Measurements from ENCODE around the gene MICAL3. TPM values are rescaled to one million over a fixed set of nuclear protein-coding genes. Genes with fewer than 3 reads are reported as not detected.

The MICAL3 gene
- total RNA-seq, 3 donors from 2014 or later (not counting 1 experiment from before 2014, with no cell fraction given) = 17.1 to 36.3 (median 34.3) TPM

DNA sequence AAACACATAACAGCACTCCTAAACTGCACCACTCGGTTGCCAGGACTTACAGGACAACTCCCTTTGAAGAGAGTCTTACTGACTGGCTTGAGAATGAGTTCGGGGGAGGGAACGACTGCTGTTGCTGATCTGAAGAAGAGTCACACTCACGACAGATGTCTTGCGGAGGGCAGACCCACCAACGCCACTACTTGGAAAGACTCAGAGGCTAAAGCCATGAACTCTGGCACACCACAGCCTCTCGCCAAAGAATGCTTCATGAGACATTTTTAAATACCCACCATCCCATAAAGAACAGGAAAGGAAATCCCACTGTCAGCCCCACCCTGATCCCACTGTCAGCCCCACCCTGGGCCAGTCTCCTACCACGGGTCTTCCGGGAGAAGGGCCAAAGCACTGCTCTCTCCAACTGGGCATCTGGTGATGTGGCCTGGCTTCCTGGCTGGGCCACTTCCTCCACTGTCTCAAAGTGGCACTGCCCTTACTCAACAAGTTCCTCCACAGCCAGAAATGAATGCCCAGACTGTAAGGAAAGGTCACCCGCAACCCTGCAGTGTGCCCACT, 73.6 kb downstream of the MICAL3 start:
- WGBS (ENCODE audit: insufficient coverage) = 87% methylated on average over 10 of the region's 10 CpGs
- Histone ChIP-seq H3K9me3 (ENCODE audit: control insufficient read depth, insufficient read depth, low read length) (no peaks in the 10 kb centered on the region), H3K4me3 (ENCODE audit: low read length) (no peak overlapping the region), H3K36me3 (ENCODE audit: control insufficient read depth, insufficient read depth, low read length) (no peaks in the 10 kb centered on the region), H3K4me1 (ENCODE audit: control insufficient read depth, insufficient read depth, low read length) (no peaks in the 10 kb centered on the region), H3K27ac (ENCODE audit: low read length) (no peak overlapping the region), H3K27me3 (ENCODE audit: control insufficient read depth, insufficient read depth, low read length) (no peaks in the 10 kb centered on the region)
- H3K27me3 Mint-ChIP-seq (ENCODE audit: low read depth in 2 of 2) = no peaks in the 10 kb centered on the region
- H3K36me3 Mint-ChIP-seq = no peaks in the 10 kb centered on the region
- TF ChIP-seq, protein P1, sequence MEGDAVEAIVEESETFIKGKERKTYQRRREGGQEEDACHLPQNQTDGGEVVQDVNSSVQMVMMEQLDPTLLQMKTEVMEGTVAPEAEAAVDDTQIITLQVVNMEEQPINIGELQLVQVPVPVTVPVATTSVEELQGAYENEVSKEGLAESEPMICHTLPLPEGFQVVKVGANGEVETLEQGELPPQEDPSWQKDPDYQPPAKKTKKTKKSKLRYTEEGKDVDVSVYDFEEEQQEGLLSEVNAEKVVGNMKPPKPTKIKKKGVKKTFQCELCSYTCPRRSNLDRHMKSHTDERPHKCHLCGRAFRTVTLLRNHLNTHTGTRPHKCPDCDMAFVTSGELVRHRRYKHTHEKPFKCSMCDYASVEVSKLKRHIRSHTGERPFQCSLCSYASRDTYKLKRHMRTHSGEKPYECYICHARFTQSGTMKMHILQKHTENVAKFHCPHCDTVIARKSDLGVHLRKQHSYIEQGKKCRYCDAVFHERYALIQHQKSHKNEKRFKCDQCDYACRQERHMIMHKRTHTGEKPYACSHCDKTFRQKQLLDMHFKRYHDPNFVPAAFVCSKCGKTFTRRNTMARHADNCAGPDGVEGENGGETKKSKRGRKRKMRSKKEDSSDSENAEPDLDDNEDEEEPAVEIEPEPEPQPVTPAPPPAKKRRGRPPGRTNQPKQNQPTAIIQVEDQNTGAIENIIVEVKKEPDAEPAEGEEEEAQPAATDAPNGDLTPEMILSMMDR (IDR thresholded peaks at IDR 0.05) = no peak
- H3K4me1 Mint-ChIP-seq = peaks cover 5 to 18% of the 10 kb centered on the region in 2 donors
- ATAC-seq = no peak
- no peaks in the 10 kb centered on the region for H3K9me3 Mint-ChIP-seq
- no peak overlapping the region for H3K27ac Mint-ChIP-seq
- DNase-seq = no peak
- H3K4me3 Mint-ChIP-seq = no peak overlapping the region
- intact Hi-C loops (cut with micrococcal nuclease) = no loop called here

DNA sequence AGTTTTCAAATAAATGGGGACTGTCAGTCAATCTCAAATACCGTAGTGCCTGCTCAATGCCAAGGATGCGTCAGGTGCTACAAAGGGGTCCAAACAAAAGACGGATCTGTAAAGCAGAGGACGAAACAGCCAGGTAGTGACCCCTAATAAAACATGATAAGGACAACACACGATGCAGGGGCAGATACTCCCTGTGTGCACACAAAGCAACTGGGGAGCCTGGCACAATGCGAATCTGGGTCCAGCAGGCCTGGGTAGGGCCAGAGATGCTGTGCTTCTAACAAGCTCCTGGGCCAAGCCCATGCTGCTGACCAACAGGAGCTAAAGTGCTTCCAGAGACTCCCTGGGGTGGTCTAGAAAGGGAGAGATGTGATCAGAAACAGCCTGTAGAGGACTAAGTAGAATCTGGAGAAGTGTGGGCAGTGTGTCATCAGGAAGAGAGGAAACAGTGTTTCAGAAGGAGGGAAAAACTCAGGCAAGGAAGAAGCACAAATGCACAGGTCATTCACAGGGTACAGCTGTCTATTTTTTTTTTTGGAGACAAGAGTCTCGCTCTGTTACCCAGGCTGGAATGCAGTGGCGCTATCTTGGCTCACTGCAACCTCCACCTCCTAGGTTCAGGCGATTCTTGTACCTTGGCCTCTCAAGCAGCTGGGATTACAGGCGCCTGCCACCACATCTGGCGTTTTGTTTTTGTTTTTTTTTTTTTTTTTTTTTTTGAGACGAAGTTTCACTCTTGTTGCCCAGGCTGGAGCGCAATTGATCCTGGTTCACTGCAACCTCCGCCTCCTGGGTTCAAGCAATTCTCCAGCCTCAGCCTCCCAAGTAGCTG, 74.5 kb downstream of the MICAL3 start:
- 94% methylated on average over 14 of the region's 14 CpGs for WGBS (ENCODE audit: insufficient coverage)
- H3K27me3 Mint-ChIP-seq (ENCODE audit: low read depth in 2 of 2) = no peaks in the 10 kb centered on the region
- no peak overlapping the region for H3K27ac Mint-ChIP-seq
- intact Hi-C loops (cut with micrococcal nuclease) = no loop called here
- Histone ChIP-seq H3K27me3 (ENCODE audit: control insufficient read depth, insufficient read depth, low read length) (no peaks in the 10 kb centered on the region), H3K27ac (ENCODE audit: low read length) (no peak overlapping the region), H3K4me1 (ENCODE audit: control insufficient read depth, insufficient read depth, low read length) (no peaks in the 10 kb centered on the region), H3K4me3 (ENCODE audit: low read length) (no peak overlapping the region), H3K36me3 (ENCODE audit: control insufficient read depth, insufficient read depth, low read length) (no peaks in the 10 kb centered on the region), H3K9me3 (ENCODE audit: control insufficient read depth, insufficient read depth, low read length) (no peaks in the 10 kb centered on the region)
- no peaks in the 10 kb centered on the region for H3K36me3 Mint-ChIP-seq
- no peaks in the 10 kb centered on the region for H3K9me3 Mint-ChIP-seq
- no peak for DNase-seq
- no peak for ATAC-seq
- TF ChIP-seq, protein P1 (IDR thresholded peaks at IDR 0.05) = no peak
- no peak overlapping the region for H3K4me3 Mint-ChIP-seq
- peaks cover 5 to 25% of the 10 kb centered on the region in 2 donors for H3K4me1 Mint-ChIP-seq

DNA sequence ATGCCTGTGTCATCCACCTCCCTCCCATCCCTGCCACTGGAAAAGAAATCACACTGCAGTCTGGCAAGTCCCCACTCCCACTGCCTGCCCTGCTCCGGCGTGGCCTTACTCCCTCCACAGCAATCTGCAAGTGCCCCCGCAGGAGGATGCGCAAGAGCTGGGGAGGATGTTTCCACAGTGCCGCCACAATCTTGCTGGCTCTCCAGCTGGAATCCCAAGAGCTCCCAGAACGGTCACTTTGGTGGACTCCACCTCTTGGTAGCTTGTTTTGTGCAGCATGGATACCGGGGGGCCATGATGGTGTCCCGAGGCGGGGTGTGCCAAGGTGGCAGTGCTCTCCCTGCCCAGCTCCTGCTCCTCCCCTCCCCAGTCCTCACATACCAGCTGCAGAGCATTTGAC, 76.3 kb downstream of the MICAL3 start:
- H3K9me3 Mint-ChIP-seq = no peaks in the 10 kb centered on the region
- DNase-seq = no peak
- Histone ChIP-seq H3K9me3 (ENCODE audit: control insufficient read depth, insufficient read depth, low read length) (no peaks in the 10 kb centered on the region), H3K4me3 (ENCODE audit: low read length) (no peak overlapping the region), H3K27me3 (ENCODE audit: control insufficient read depth, insufficient read depth, low read length) (no peaks in the 10 kb centered on the region), H3K36me3 (ENCODE audit: control insufficient read depth, insufficient read depth, low read length) (no peaks in the 10 kb centered on the region), H3K27ac (ENCODE audit: low read length) (no peak overlapping the region), H3K4me1 (ENCODE audit: control insufficient read depth, insufficient read depth, low read length) (no peaks in the 10 kb centered on the region)
- intact Hi-C loops (cut with micrococcal nuclease) = no loop called here
- no peak overlapping the region for H3K4me3 Mint-ChIP-seq
- TF ChIP-seq, protein P1 (IDR thresholded peaks at IDR 0.05) = no peak
- H3K36me3 Mint-ChIP-seq = no peaks in the 10 kb centered on the region
- H3K27me3 Mint-ChIP-seq (ENCODE audit: low read depth in 2 of 2) = no peaks in the 10 kb centered on the region
- 95% methylated on average over 9 of the region's 9 CpGs for WGBS (ENCODE audit: insufficient coverage)
- H3K4me1 Mint-ChIP-seq = peaks cover 5 to 25% of the 10 kb centered on the region in 2 donors
- no peak for ATAC-seq
- H3K27ac Mint-ChIP-seq = no peak overlapping the region

Data from natural killer cell (primary cell).